GM23338 (cell line): ENCODE measurements around the gene FARS2. TPM values are rescaled to one million over a fixed set of nuclear protein-coding genes. Genes with fewer than 3 reads are reported as not detected.

Source experiments
- ATAC-seq: fragments of 200-7000 bp; cut with Tn5 transposase; 3 replicates; pipeline ENCODE4 v1.9.1; 2020
- DNase-seq: peaks from one replicate; pipeline ENCODE4 v3.0.0-alpha.2; 2015; ENCODE audit warnings: low spot score
- H2AFZ ChIP-seq: fragments of 200-600 bp; sonication (generic); 2 replicates; pipeline ENCODE4 v1.8.0; 2016; ENCODE audit warnings: antibody characterized with exemption, mild to moderate bottlenecking, moderate library complexity
- H3F3A ChIP-seq: fragments of 200-600 bp; sonication (generic); replicated peaks from 2 replicates; pipeline ENCODE4 v1.8.0; 2017; ENCODE audit warnings: antibody characterized with exemption, mixed run types, low read depth
- H3K27ac ChIP-seq: fragments of 200-600 bp; sonication (generic); 2 replicates; pipeline ENCODE4 v1.6.1; 2016; ENCODE audit warnings: low read depth
- H3K27me3 ChIP-seq: fragments of 200-600 bp; sonication (generic); 2 replicates; pipeline ENCODE4 v1.8.0; 2016; ENCODE audit warnings: mild to moderate bottlenecking, mixed run types, moderate library complexity; ENCODE audit not compliant: insufficient read depth
- H3K36me3 ChIP-seq: fragments of 200-600 bp; sonication (generic); 2 replicates; pipeline ENCODE4 v1.8.0; 2016; ENCODE audit warnings: mild to moderate bottlenecking; ENCODE audit not compliant: insufficient read depth
- H3K4me1 ChIP-seq: fragments of 200-600 bp; sonication (generic); 2 replicates; pipeline ENCODE4 v1.8.0; 2016; ENCODE audit warnings: mild to moderate bottlenecking, moderate library complexity; ENCODE audit not compliant: insufficient read depth
- H3K4me2 ChIP-seq: fragments of 200-600 bp; sonication (generic); 2 replicates; pipeline ENCODE4 v1.7.1; 2017; ENCODE audit warnings: mixed run types
- H3K4me3 ChIP-seq: fragments of 200-600 bp; sonication (generic); 2 replicates; pipeline ENCODE4 v1.6.1; 2016; ENCODE audit warnings: mixed run types
- H3K79me2 ChIP-seq: fragments of 200-600 bp; sonication (generic); replicated peaks from 2 replicates; pipeline ENCODE4 v1.8.0; 2017; ENCODE audit warnings: mild to moderate bottlenecking; ENCODE audit not compliant: insufficient read depth
- H3K9me2 ChIP-seq: fragments of 200-600 bp; sonication (generic); 2 replicates; pipeline ENCODE4 v1.8.0; 2017; ENCODE audit not compliant: insufficient read depth
- H4K20me1 ChIP-seq: fragments of 200-600 bp; sonication (generic); replicated peaks from 2 replicates; pipeline ENCODE4 v1.8.0; 2017; ENCODE audit warnings: mild to moderate bottlenecking; ENCODE audit not compliant: insufficient read depth
- H3K27ac Mint-ChIP-seq: 2 replicates; pipeline ENCODE4 v1.8.0; 2020; ENCODE audit warnings: inconsistent platforms, mild to moderate bottlenecking, moderate library complexity, mixed read lengths
- H3K27me3 Mint-ChIP-seq: 3 replicates; pipeline ENCODE4 v1.8.0; 2022; ENCODE audit warnings: low read depth, mild to moderate bottlenecking, moderate library complexity, mixed read lengths, inconsistent platforms; ENCODE audit not compliant: insufficient read depth, poor library complexity
- H3K36me3 Mint-ChIP-seq: 3 replicates; pipeline ENCODE4 v1.8.0; 2021; ENCODE audit warnings: low read depth, mild to moderate bottlenecking, inconsistent platforms, moderate library complexity, mixed read lengths
- H3K4me1 Mint-ChIP-seq: 3 replicates; pipeline ENCODE4 v1.8.0; 2020; ENCODE audit warnings: mild to moderate bottlenecking, inconsistent platforms, mixed read lengths
- H3K4me3 Mint-ChIP-seq: 3 replicates; pipeline ENCODE4 v1.8.0; 2021; ENCODE audit warnings: moderate library complexity, mild to moderate bottlenecking, inconsistent platforms, mixed read lengths
- H3K9me3 Mint-ChIP-seq: 3 replicates; pipeline ENCODE4 v1.8.0; 2020; ENCODE audit warnings: moderate library complexity, mild to moderate bottlenecking, inconsistent platforms, mixed read lengths
- CREB1 ChIP-seq: fragments of 250-450 bp; sonication (Bioruptor Pico); IDR thresholded peaks from 2 replicates; pipeline ENCODE4 v1.5.0; 2020; ENCODE audit warnings: low read depth, mild to moderate bottlenecking, moderate library complexity
- EZH2 ChIP-seq: fragments of 200-600 bp; sonication (generic); IDR thresholded peaks from one replicate; pipeline ENCODE4 v1.8.0; 2017; ENCODE audit warnings: antibody characterized with exemption, mild to moderate bottlenecking, low read depth; ENCODE audit not compliant: unreplicated experiment
- EZH2phosphoT487 ChIP-seq: fragments of 200-600 bp; sonication (generic); IDR thresholded peaks from one replicate; pipeline ENCODE4 v1.8.1; 2018; ENCODE audit warnings: antibody characterized with exemption; ENCODE audit not compliant: unreplicated experiment
- JUNB ChIP-seq: IDR thresholded peaks from one replicate; pipeline ENCODE4 v1.6.1; 2016; ENCODE audit warnings: antibody characterized with exemption; ENCODE audit not compliant: unreplicated experiment
- NANOG ChIP-seq: IDR thresholded peaks from 2 replicates; pipeline ENCODE4 v1.6.1; 2016; ENCODE audit warnings: antibody characterized with exemption, borderline replicate concordance
- POLR2AphosphoS5 ChIP-seq: IDR thresholded peaks from 2 replicates; pipeline ENCODE4 v1.6.1; 2016; ENCODE audit warnings: antibody characterized with exemption, low read depth
- REST ChIP-seq: IDR thresholded peaks from one replicate; pipeline ENCODE4 v1.6.1; 2018; ENCODE audit warnings: antibody characterized with exemption; ENCODE audit not compliant: unreplicated experiment
- STAT1 ChIP-seq: IDR thresholded peaks from one replicate; pipeline ENCODE4 v1.6.1; 2016; ENCODE audit warnings: antibody characterized with exemption; ENCODE audit not compliant: unreplicated experiment
- ZNF114 ChIP-seq: fragments of 250-450 bp; sonication (Bioruptor Pico); IDR thresholded peaks from 2 replicates; pipeline ENCODE4 v1.5.0; 2020; ENCODE audit warnings: mild to moderate bottlenecking, moderate library complexity
- ZNF331 ChIP-seq: fragments of 250-450 bp; sonication (Bioruptor Pico); IDR thresholded peaks from 2 replicates; pipeline ENCODE4 v1.5.0; 2020; ENCODE audit warnings: low read depth, mild to moderate bottlenecking, moderate library complexity
- polyA plus RNA-seq: library from polyadenylated mRNA; unstranded; fragments of >200 nt; fragmentation: Nextera tagmentation; extraction: Ambion mirVana; gene quantifications from 2 replicates; pipeline ENCODE4 v1.2.1, GENCODE V29; 2016
- total RNA-seq: library from RNA; depleted of rRNA; stranded (reverse); fragments of >200 nt; shearing (Covaris generic); gene quantifications from 2 replicates; pipeline ENCODE4 v1.2.3, GENCODE V29; 2014
- TF ChIP-seq, protein P1 (sequence below), 2 experiments: fragments of 200-600 bp in 1 of 2; sonication (generic) in 1 of 2; conservative IDR thresholded peaks; 2 replicates each; pipeline versions ENCODE4 v1.5.1 to v1.6.1; 2016 to 2017; ENCODE audit warnings: antibody characterized with exemption in 2 of 2, low read depth in 2 of 2, mild to moderate bottlenecking in 2 of 2, moderate library complexity in 1 of 2
- TF ChIP-seq, protein P2 (sequence below): IDR thresholded peaks from 2 replicates; pipeline ENCODE4 v1.6.1; 2016; ENCODE audit warnings: antibody characterized with exemption

The FARS2 gene
- total and polyA plus RNA-seq, 2 experiments from 2014 or later = 7.6 to 19.0 TPM

GRCh38 chr6:5461365-5461764 lies 200.1 kb downstream of the FARS2 start:
- no peaks in the 10 kb centered on the region for H3K36me3 Mint-ChIP-seq

GRCh38 chr6:5462856-5463255 lies 201.5 kb downstream of the FARS2 start:
- no peaks in the 10 kb centered on the region; the same call in 1 of the 2 replicates for H4K20me1 ChIP-seq
- H3K27me3 ChIP-seq = no peaks in the 10 kb centered on the region
- Mint-ChIP-seq H3K27me3 (no peaks in the 10 kb centered on the region), H3K4me3 (no peak overlapping the region), H3K36me3 (no peaks in the 10 kb centered on the region), H3K27ac (no peak overlapping the region), H3K9me3 (no peaks in the 10 kb centered on the region), H3K4me1 (peaks cover 40% of the 10 kb centered on the region)
- no peak for DNase-seq
- no peak overlapping the region for H3K4me3 ChIP-seq
- H3K36me3 ChIP-seq = no peaks in the 10 kb centered on the region
- no peak overlapping the region for H2AFZ ChIP-seq
- no peak for ATAC-seq
- no peaks in the 10 kb centered on the region for H3K9me2 ChIP-seq
- H3K27ac ChIP-seq = no peak overlapping the region
- peaks cover 29% of the 10 kb centered on the region for H3K4me1 ChIP-seq
- no peaks in the 10 kb centered on the region for H3K79me2 ChIP-seq
- H3F3A ChIP-seq = no peaks in the 10 kb centered on the region
- H3K4me2 ChIP-seq = peak overlapping the region; percentile 21
- TF ChIP-seq EZH2phosphoT487 (no peak), NANOG (no peak), JUNB (no peak), EZH2 (no peak), REST (no peak)
- TF ChIP-seq, protein P1, sequence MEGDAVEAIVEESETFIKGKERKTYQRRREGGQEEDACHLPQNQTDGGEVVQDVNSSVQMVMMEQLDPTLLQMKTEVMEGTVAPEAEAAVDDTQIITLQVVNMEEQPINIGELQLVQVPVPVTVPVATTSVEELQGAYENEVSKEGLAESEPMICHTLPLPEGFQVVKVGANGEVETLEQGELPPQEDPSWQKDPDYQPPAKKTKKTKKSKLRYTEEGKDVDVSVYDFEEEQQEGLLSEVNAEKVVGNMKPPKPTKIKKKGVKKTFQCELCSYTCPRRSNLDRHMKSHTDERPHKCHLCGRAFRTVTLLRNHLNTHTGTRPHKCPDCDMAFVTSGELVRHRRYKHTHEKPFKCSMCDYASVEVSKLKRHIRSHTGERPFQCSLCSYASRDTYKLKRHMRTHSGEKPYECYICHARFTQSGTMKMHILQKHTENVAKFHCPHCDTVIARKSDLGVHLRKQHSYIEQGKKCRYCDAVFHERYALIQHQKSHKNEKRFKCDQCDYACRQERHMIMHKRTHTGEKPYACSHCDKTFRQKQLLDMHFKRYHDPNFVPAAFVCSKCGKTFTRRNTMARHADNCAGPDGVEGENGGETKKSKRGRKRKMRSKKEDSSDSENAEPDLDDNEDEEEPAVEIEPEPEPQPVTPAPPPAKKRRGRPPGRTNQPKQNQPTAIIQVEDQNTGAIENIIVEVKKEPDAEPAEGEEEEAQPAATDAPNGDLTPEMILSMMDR (conservative IDR thresholded peaks at IDR 0.05; ENCODE audit: low read depth in 2 of 2) = no peak

More at GRCh38 chr6:5461365-5461764, 200.1 kb downstream of the FARS2 start:
- DNase-seq (no peak), ATAC-seq (no peak)
- TF ChIP-seq NANOG (no peak), POLR2AphosphoS5 (no peak), ZNF114 (no peak), EZH2phosphoT487 (no peak), JUNB (no peak), CREB1 (no peak), STAT1 (no peak), ZNF331 (CRISPR knock-in tag) (no peak), EZH2 (no peak)
- TF ChIP-seq, protein P2, sequence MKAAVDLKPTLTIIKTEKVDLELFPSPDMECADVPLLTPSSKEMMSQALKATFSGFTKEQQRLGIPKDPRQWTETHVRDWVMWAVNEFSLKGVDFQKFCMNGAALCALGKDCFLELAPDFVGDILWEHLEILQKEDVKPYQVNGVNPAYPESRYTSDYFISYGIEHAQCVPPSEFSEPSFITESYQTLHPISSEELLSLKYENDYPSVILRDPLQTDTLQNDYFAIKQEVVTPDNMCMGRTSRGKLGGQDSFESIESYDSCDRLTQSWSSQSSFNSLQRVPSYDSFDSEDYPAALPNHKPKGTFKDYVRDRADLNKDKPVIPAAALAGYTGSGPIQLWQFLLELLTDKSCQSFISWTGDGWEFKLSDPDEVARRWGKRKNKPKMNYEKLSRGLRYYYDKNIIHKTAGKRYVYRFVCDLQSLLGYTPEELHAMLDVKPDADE = no peak
- TF ChIP-seq, protein P1 (conservative IDR thresholded peaks at IDR 0.05; ENCODE audit: low read depth in 2 of 2) = no peak
- H2AFZ ChIP-seq = no peak overlapping the region
- Mint-ChIP-seq H3K4me3 (no peak overlapping the region), H3K27ac (no peak overlapping the region), H3K9me3 (no peaks in the 10 kb centered on the region), H3K27me3 (no peaks in the 10 kb centered on the region), H3K4me1 (peaks cover 43% of the 10 kb centered on the region)
- no peaks in the 10 kb centered on the region for H3K27me3 ChIP-seq
- H4K20me1 ChIP-seq = no peaks in the 10 kb centered on the region; the same call in 1 of the 2 replicates
- H3K9me2 ChIP-seq = no peaks in the 10 kb centered on the region
- no peak overlapping the region for H3K4me3 ChIP-seq
- no peak overlapping the region for H3K27ac ChIP-seq
- H3K4me2 ChIP-seq = no peak overlapping the region
- peaks cover 26% of the 10 kb centered on the region for H3K4me1 ChIP-seq
- no peaks in the 10 kb centered on the region for H3F3A ChIP-seq
- no peaks in the 10 kb centered on the region for H3K79me2 ChIP-seq
- no peaks in the 10 kb centered on the region for H3K36me3 ChIP-seq
